Endodermal cell (in vitro differentiated cells): ENCODE results near the gene RAC2. TPM values are rescaled to one million over a fixed set of nuclear protein-coding genes. Genes with fewer than 3 reads are reported as not detected.

ENCODE experiments used
- DNase-seq: peaks from one replicate; pipeline ENCODE4 v3.0.0-alpha.2; 2017
- H3K27ac ChIP-seq: 2 replicates; pipeline ENCODE4 v1.5.1; 2013; ENCODE audit warnings: mild to moderate bottlenecking, low read depth, low read length, moderate library complexity
- H3K27me3 ChIP-seq: 2 replicates; pipeline ENCODE4 v1.6.1; 2013; ENCODE audit warnings: mild to moderate bottlenecking, low read length, moderate library complexity; ENCODE audit not compliant: insufficient read depth, control insufficient read depth, poor library complexity, severe bottlenecking
- H3K36me3 ChIP-seq: 2 replicates; pipeline ENCODE4 v1.7.0; 2013; ENCODE audit warnings: mild to moderate bottlenecking, low read length, moderate library complexity; ENCODE audit not compliant: control insufficient read depth, insufficient read depth
- H3K4me1 ChIP-seq: one replicate; pipeline ENCODE4 v1.7.0; 2013; ENCODE audit warnings: low read length; ENCODE audit not compliant: control insufficient read depth, insufficient read depth
- H3K4me3 ChIP-seq: 2 replicates; pipeline ENCODE4 v1.5.1; 2013; ENCODE audit warnings: mild to moderate bottlenecking, low read length, moderate library complexity
- H3K9ac ChIP-seq: 2 replicates; pipeline ENCODE4 v1.6.1; 2013; ENCODE audit warnings: mild to moderate bottlenecking, low read length, moderate library complexity; ENCODE audit not compliant: poor library complexity, severe bottlenecking; ENCODE audit errors: extremely low read depth
- H3K9me3 ChIP-seq: 2 replicates; pipeline ENCODE4 v1.6.1; 2013; ENCODE audit warnings: mild to moderate bottlenecking, low read length, moderate library complexity; ENCODE audit not compliant: control insufficient read depth
- H3K27ac Mint-ChIP-seq: 2 replicates; pipeline ENCODE4 v1.8.0; 2020; ENCODE audit warnings: mixed read lengths
- H3K27me3 Mint-ChIP-seq: 2 replicates; pipeline ENCODE4 v1.8.0; 2021; ENCODE audit warnings: mild to moderate bottlenecking, mixed read lengths; ENCODE audit not compliant: insufficient read depth
- H3K36me3 Mint-ChIP-seq: 2 replicates; pipeline ENCODE4 v1.8.0; 2020; ENCODE audit warnings: low read depth, mixed read lengths
- H3K4me1 Mint-ChIP-seq: 2 replicates; pipeline ENCODE4 v1.8.0; 2020; ENCODE audit warnings: mixed read lengths
- H3K4me3 Mint-ChIP-seq: 2 replicates; pipeline ENCODE4 v1.8.0; 2020; ENCODE audit warnings: mild to moderate bottlenecking, moderate library complexity, mixed read lengths
- H3K9me3 Mint-ChIP-seq: 2 replicates; pipeline ENCODE4 v1.8.0; 2020; ENCODE audit warnings: mild to moderate bottlenecking, mixed read lengths
- WGBS, 2 experiments: methylation state at CpG; one replicate each; pipeline versions ENCODE4 v1.1.5 to v1.1.7; 2013; ENCODE audit warnings: missing lambda C conversion rate in 2 of 2, mixed read lengths in 1 of 2; ENCODE audit not compliant: insufficient coverage in 1 of 2, insufficient read length in 1 of 2; 5-methylcytosine and 5-hydroxymethylcytosine counted together
- total RNA-seq, 2 donors: library from RNA; stranded (reverse); fragmentation: NEBNext Ultra II Directional in 1 of 2; extraction: Animal tissue kit (Norgen Biotek cat#: 25700) in 1 of 2; gene quantifications; 2 replicates in 1 of 2; 3 replicates in 1 of 2; pipeline ENCODE4 v1.2.1, GENCODE V29; 2021
- TF ChIP-seq, protein P1 (sequence below): fragments of 200-600 bp; sonication (generic); conservative IDR thresholded peaks from 2 replicates; pipeline ENCODE4 v1.5.0; 2021; ENCODE audit warnings: antibody characterized with exemption, mild to moderate bottlenecking

The RAC2 gene
- total RNA-seq, 2 donors from 2014 or later, result 4.5 to 5.6 TPM

DNA sequence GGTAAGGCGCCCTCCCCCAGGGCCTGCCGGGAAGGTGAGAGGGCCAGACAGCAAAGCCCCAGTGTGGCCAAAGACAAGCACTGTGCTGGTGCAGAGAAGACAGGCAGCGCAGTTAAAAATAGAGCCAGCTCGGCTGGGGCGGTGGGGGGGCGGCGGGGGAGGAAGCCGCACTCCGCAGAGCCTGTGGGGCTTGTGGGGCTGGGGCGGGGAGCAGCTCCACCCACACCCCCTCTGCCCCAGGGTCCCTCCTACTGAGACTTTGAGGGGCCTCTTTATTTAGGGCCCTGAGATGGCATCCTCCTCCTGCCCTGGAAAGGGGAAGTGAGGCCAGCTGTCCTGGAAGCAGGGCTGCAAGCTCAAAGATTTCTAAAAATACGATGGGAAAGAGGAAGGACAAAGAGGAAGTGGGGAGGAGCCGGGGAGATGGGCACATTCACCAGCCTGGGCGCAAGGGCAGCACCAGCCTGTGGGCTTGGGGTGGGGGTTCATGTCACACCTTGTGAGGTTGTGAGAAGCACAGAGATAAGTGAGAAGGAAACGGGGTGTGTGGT lies 40.8 kb upstream of the RAC2 start:
- H3K9me3 ChIP-seq, result no peaks in the 10 kb centered on the region
- no peak overlapping the region for H3K9ac ChIP-seq
- no peaks in the 10 kb centered on the region for H3K36me3 Mint-ChIP-seq
- peaks cover 2% of the 10 kb centered on the region for H3K27me3 Mint-ChIP-seq
- H3K9me3 Mint-ChIP-seq, result no peaks in the 10 kb centered on the region
- TF ChIP-seq, protein P1, sequence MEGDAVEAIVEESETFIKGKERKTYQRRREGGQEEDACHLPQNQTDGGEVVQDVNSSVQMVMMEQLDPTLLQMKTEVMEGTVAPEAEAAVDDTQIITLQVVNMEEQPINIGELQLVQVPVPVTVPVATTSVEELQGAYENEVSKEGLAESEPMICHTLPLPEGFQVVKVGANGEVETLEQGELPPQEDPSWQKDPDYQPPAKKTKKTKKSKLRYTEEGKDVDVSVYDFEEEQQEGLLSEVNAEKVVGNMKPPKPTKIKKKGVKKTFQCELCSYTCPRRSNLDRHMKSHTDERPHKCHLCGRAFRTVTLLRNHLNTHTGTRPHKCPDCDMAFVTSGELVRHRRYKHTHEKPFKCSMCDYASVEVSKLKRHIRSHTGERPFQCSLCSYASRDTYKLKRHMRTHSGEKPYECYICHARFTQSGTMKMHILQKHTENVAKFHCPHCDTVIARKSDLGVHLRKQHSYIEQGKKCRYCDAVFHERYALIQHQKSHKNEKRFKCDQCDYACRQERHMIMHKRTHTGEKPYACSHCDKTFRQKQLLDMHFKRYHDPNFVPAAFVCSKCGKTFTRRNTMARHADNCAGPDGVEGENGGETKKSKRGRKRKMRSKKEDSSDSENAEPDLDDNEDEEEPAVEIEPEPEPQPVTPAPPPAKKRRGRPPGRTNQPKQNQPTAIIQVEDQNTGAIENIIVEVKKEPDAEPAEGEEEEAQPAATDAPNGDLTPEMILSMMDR, result no peak
- DNase-seq, result peak; percentile 54
- peaks cover 4% of the 10 kb centered on the region for H3K4me1 Mint-ChIP-seq
- no peaks in the 10 kb centered on the region for H3K36me3 ChIP-seq
- no peak overlapping the region for H3K27ac Mint-ChIP-seq
- WGBS, 2 experiments, result 58 to 60% methylated on average over 4 to 13 of the region's 14 CpGs
- H3K4me1 ChIP-seq, result no peaks in the 10 kb centered on the region
- H3K4me3 Mint-ChIP-seq, result no peak overlapping the region
- no peak overlapping the region for H3K4me3 ChIP-seq
- H3K27me3 ChIP-seq, result no peaks in the 10 kb centered on the region
- H3K27ac ChIP-seq, result no peak overlapping the region

DNA sequence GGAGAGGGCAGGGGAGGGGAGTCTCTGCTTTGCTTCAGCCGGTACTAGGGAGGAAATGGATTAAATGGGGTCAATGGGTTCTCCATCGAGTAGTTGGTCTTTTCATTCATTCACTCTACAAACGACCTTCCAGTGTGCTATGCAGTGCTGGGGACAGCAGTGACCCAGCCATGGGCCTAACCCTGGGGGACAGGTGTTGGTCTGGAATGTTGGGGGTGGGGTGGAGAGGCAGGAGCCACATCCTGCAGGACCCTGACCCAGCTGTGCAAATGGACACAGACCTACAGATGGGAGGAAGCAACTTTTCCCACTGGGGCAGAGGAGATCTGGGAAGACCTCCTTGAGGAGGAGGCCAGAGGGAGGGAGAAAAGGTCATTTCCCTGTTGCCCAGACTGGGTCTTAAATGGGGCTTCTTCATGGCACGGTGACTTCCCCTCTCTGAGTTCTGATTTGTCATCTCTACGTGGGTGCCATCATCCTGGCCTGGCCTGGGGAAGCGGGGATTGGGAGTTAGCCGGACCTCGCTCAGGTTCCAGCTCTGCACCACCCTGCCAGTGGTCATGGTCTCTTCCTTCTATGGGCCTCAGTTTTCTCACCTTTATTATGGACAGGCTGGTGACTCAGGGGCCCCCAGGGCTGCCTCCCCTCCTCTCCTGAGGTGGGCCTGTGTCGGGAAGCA lies 40.2 kb upstream of the RAC2 start:
- H3K27me3 Mint-ChIP-seq, result peaks cover 2% of the 10 kb centered on the region
- H3K4me3 Mint-ChIP-seq, result no peak overlapping the region
- no peaks in the 10 kb centered on the region for H3K9me3 Mint-ChIP-seq
- no peaks in the 10 kb centered on the region for H3K36me3 Mint-ChIP-seq
- H3K9me3 ChIP-seq, result no peaks in the 10 kb centered on the region
- no peaks in the 10 kb centered on the region for H3K36me3 ChIP-seq
- DNase-seq, result no peak
- no peaks in the 10 kb centered on the region for H3K4me1 ChIP-seq
- no peak overlapping the region for H3K27ac Mint-ChIP-seq
- TF ChIP-seq, protein P1, result no peak
- H3K9ac ChIP-seq, result no peak overlapping the region
- H3K27ac ChIP-seq, result no peak overlapping the region
- H3K4me3 ChIP-seq, result no peak overlapping the region
- peaks cover 4% of the 10 kb centered on the region for H3K4me1 Mint-ChIP-seq
- WGBS, 2 experiments, result 79 to 84% methylated on average over 3 to 9 of the region's 9 CpGs
- H3K27me3 ChIP-seq, result no peaks in the 10 kb centered on the region

DNA sequence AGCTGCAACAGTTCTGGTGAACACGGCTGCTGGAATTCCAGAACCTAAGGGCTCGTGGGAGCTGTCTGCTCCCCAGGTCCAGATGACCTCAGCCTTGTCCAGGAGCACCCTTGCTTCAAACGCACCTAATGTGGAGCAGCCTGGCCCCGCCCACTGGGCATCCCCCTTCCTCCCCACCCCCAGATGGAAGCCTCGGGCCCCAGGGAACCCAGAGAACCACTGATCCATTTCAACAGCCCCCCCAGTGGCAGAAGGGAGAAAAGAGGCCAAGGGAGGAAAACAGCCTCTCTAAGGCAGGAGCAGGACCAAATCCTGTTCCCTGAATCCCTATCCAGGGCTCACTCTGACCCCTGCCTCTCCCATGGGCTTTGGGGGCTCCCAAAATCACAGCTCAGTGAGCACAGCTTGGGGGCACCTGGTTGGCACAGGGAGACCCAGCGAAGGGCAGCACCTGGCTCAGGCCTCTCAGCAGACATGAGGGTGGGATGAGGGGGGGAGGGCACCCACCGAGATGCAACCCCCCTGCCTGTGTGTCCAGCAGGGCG lies 39.4 kb upstream of the RAC2 start:
- Histone ChIP-seq H3K4me3 (no peak overlapping the region), H3K9me3 (no peaks in the 10 kb centered on the region), H3K27me3 (no peaks in the 10 kb centered on the region), H3K36me3 (no peaks in the 10 kb centered on the region), H3K4me1 (no peaks in the 10 kb centered on the region), H3K9ac (no peak overlapping the region), H3K27ac (no peak overlapping the region)
- WGBS, 2 experiments, result 69 to 88% methylated on average over 5 to 7 of the region's 8 CpGs
- no peak overlapping the region for H3K27ac Mint-ChIP-seq
- TF ChIP-seq, protein P1, result no peak
- H3K4me1 Mint-ChIP-seq, result peaks cover 4% of the 10 kb centered on the region
- no peak for DNase-seq
- H3K36me3 Mint-ChIP-seq, result no peaks in the 10 kb centered on the region
- no peak overlapping the region for H3K4me3 Mint-ChIP-seq
- H3K27me3 Mint-ChIP-seq, result peaks cover 2% of the 10 kb centered on the region
- H3K9me3 Mint-ChIP-seq, result no peaks in the 10 kb centered on the region
